Endodermal cell (in vitro differentiated cells): ENCODE results near the gene ZMYM3. TPM values are rescaled to one million over a fixed set of nuclear protein-coding genes. Genes with fewer than 3 reads are reported as not detected.
"Not testable (repeated sequence)": the region's sequence is repeated elsewhere in the genome, so short reads cannot be mapped to it uniquely, and the experiment has no call there.

Source experiments
- DNase-seq: peaks from one replicate; pipeline ENCODE4 v3.0.0-alpha.2; 2017
- H3K27ac ChIP-seq: 2 replicates; pipeline ENCODE4 v1.5.1; 2013; ENCODE audit warnings: mild to moderate bottlenecking, low read depth, low read length, moderate library complexity
- H3K27me3 ChIP-seq: 2 replicates; pipeline ENCODE4 v1.6.1; 2013; ENCODE audit warnings: mild to moderate bottlenecking, low read length, moderate library complexity; ENCODE audit not compliant: insufficient read depth, control insufficient read depth, poor library complexity, severe bottlenecking
- H3K36me3 ChIP-seq: 2 replicates; pipeline ENCODE4 v1.7.0; 2013; ENCODE audit warnings: mild to moderate bottlenecking, low read length, moderate library complexity; ENCODE audit not compliant: control insufficient read depth, insufficient read depth
- H3K4me1 ChIP-seq: one replicate; pipeline ENCODE4 v1.7.0; 2013; ENCODE audit warnings: low read length; ENCODE audit not compliant: control insufficient read depth, insufficient read depth
- H3K4me3 ChIP-seq: 2 replicates; pipeline ENCODE4 v1.5.1; 2013; ENCODE audit warnings: mild to moderate bottlenecking, low read length, moderate library complexity
- H3K9ac ChIP-seq: 2 replicates; pipeline ENCODE4 v1.6.1; 2013; ENCODE audit warnings: mild to moderate bottlenecking, low read length, moderate library complexity; ENCODE audit not compliant: poor library complexity, severe bottlenecking; ENCODE audit errors: extremely low read depth
- H3K9me3 ChIP-seq: 2 replicates; pipeline ENCODE4 v1.6.1; 2013; ENCODE audit warnings: mild to moderate bottlenecking, low read length, moderate library complexity; ENCODE audit not compliant: control insufficient read depth
- H3K27ac Mint-ChIP-seq: 2 replicates; pipeline ENCODE4 v1.8.0; 2020; ENCODE audit warnings: mixed read lengths
- H3K27me3 Mint-ChIP-seq: 2 replicates; pipeline ENCODE4 v1.8.0; 2021; ENCODE audit warnings: mild to moderate bottlenecking, mixed read lengths; ENCODE audit not compliant: insufficient read depth
- H3K36me3 Mint-ChIP-seq: 2 replicates; pipeline ENCODE4 v1.8.0; 2020; ENCODE audit warnings: low read depth, mixed read lengths
- H3K4me1 Mint-ChIP-seq: 2 replicates; pipeline ENCODE4 v1.8.0; 2020; ENCODE audit warnings: mixed read lengths
- H3K4me3 Mint-ChIP-seq: 2 replicates; pipeline ENCODE4 v1.8.0; 2020; ENCODE audit warnings: mild to moderate bottlenecking, moderate library complexity, mixed read lengths
- H3K9me3 Mint-ChIP-seq: 2 replicates; pipeline ENCODE4 v1.8.0; 2020; ENCODE audit warnings: mild to moderate bottlenecking, mixed read lengths
- WGBS, 2 experiments: methylation state at CpG; one replicate each; pipeline versions ENCODE4 v1.1.5 to v1.1.7; 2013; ENCODE audit warnings: missing lambda C conversion rate in 2 of 2, mixed read lengths in 1 of 2; ENCODE audit not compliant: insufficient coverage in 1 of 2, insufficient read length in 1 of 2; 5-methylcytosine and 5-hydroxymethylcytosine counted together
- total RNA-seq, 2 donors: library from RNA; stranded (reverse); fragmentation: NEBNext Ultra II Directional in 1 of 2; extraction: Animal tissue kit (Norgen Biotek cat#: 25700) in 1 of 2; gene quantifications; 2 replicates in 1 of 2; 3 replicates in 1 of 2; pipeline ENCODE4 v1.2.1, GENCODE V29; 2021
- TF ChIP-seq, protein P1 (sequence below): fragments of 200-600 bp; sonication (generic); conservative IDR thresholded peaks from 2 replicates; pipeline ENCODE4 v1.5.0; 2021; ENCODE audit warnings: antibody characterized with exemption, mild to moderate bottlenecking

ZMYM3 gene
- total RNA-seq, 2 donors from 2014 or later = 91.0 to 91.8 TPM

DNA sequence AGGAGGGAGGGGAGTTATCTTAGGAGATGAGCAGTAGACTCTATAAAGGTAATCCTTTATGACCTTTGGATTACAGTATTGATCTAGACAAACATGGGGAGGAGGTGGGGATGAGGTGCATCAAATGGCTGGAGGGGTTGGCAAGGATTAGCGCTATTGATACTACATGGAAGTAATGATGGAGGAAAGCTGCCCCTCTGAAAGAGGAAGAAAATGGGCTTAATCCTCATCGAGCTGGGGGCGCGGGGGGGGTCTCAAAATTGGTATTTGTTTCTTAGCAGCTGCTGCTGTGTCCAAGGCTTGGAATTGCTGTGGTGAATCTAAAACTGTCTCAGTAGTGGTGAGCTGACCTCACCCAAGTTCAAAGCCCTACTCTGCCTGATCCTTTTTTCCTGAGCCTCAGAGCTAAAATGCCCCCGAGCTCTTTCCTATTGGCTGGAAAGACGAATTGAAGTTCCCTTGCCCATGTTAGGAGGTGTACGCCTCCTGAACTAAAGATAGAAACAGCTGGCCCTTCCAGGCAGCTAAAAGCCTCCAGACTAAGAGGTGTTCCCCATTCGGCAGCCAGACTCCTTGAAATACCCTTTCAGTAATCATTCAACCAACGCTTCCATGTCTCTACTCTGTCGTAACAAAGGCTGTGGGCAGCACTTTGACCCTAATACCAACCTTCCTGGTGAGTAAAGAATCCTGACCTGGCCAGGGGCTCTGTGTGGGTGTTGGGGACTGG is 47.4 kb upstream of the ZMYM3 start, which contains the start of gene ITGB1BP2:
Gene ITGB1BP2 (plus strand): TSS at position 556 of the 730 bp plus-strand sequence. CDS start 57 bp downstream, at position 613.
- H3K9me3 ChIP-seq = no peaks in the 10 kb centered on the region
- no peaks in the 10 kb centered on the region for H3K4me1 ChIP-seq
- peak within 1 kb of the TSS; percentile 65 for H3K27ac Mint-ChIP-seq
- no peak within 1 kb of the TSS for H3K9ac ChIP-seq
- H3K36me3 Mint-ChIP-seq = peaks cover 53% of the 10 kb centered on the region
- H3K27me3 ChIP-seq = no peaks in the 10 kb centered on the region
- 93 to 94% methylated on average over 3 to 10 of the region's 10 CpGs for WGBS, 2 experiments
- H3K27me3 Mint-ChIP-seq = no peaks in the 10 kb centered on the region
- no peak within 1 kb of the TSS for H3K27ac ChIP-seq
- H3K36me3 ChIP-seq = peaks cover 49% of the 10 kb centered on the region
- no peak within 1 kb of the TSS for H3K4me3 Mint-ChIP-seq
- TF ChIP-seq, protein P1, sequence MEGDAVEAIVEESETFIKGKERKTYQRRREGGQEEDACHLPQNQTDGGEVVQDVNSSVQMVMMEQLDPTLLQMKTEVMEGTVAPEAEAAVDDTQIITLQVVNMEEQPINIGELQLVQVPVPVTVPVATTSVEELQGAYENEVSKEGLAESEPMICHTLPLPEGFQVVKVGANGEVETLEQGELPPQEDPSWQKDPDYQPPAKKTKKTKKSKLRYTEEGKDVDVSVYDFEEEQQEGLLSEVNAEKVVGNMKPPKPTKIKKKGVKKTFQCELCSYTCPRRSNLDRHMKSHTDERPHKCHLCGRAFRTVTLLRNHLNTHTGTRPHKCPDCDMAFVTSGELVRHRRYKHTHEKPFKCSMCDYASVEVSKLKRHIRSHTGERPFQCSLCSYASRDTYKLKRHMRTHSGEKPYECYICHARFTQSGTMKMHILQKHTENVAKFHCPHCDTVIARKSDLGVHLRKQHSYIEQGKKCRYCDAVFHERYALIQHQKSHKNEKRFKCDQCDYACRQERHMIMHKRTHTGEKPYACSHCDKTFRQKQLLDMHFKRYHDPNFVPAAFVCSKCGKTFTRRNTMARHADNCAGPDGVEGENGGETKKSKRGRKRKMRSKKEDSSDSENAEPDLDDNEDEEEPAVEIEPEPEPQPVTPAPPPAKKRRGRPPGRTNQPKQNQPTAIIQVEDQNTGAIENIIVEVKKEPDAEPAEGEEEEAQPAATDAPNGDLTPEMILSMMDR = no peak
- no peak within 1 kb of the TSS for H3K4me3 ChIP-seq
- H3K4me1 Mint-ChIP-seq = peaks cover 2% of the 10 kb centered on the region
- H3K9me3 Mint-ChIP-seq = peaks cover 62% of the 10 kb centered on the region
- no peak for DNase-seq

DNA sequence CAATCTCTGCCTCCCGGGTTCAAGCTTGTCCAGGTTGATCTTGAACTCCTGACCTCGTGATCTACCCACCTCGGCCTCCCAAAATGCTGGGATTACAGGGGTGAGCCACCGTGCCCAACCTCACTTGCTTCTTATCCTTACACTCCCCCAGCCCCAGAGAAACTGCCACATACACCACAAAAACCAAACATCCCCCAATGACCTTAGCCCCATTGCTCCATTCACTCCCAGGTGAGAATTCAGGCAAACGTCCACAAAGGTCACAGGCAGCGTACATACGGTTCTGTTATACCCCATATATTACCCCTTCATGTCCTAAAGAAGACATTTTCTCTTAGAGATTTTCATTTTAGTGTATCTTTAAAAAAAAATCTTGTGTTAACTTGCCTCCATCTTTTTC is 46.6 kb upstream of the ZMYM3 start:
- H3K4me1 Mint-ChIP-seq, H3K9ac ChIP-seq, H3K9me3 ChIP-seq, H3K27me3 Mint-ChIP-seq, H3K4me3 ChIP-seq, H3K4me1 ChIP-seq, H3K27me3 ChIP-seq, DNase-seq, H3K4me3 Mint-ChIP-seq, H3K27ac ChIP-seq: not testable (repeated sequence)
- H3K9me3 Mint-ChIP-seq = peaks cover 63% of the 10 kb centered on the region
- WGBS, 2 experiments = 94 to 100% methylated on average over 1 to 7 of the region's 7 CpGs
- peaks cover 59% of the 10 kb centered on the region for H3K36me3 Mint-ChIP-seq
- peaks cover 56% of the 10 kb centered on the region for H3K36me3 ChIP-seq
- H3K27ac Mint-ChIP-seq = peak overlapping the region; percentile 30

DNA sequence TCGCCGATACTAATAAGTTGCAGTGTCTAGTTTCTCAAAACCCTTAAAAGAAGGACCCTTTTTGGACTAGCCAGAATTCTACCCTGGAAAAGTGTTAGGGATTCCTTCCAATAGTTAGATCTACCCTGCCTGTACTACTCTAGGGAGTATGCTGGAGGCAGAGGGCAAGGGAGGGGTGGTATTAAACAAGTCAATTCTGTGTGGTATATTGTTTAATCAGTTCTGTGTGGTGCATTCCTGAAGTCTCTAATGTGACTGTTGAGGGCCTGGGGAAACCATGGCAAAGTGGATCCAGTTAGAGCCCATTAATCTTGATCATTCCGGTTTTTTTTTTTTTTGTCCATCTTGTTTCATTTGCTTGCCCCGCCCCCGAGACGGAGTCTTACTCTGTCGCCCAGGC is 46.1 kb upstream of the ZMYM3 start:
- 93% methylated on average over 7 of the region's 7 CpGs; no CpG with 5 or more reads in 1 of the 2 experiments for WGBS, 2 experiments
- H3K4me1 ChIP-seq, DNase-seq, H3K27me3 ChIP-seq, H3K27ac ChIP-seq, H3K4me1 Mint-ChIP-seq, H3K9ac ChIP-seq, H3K4me3 ChIP-seq, H3K9me3 ChIP-seq, H3K4me3 Mint-ChIP-seq, H3K27me3 Mint-ChIP-seq: not testable (repeated sequence)
- peaks cover 52% of the 10 kb centered on the region for H3K36me3 ChIP-seq
- H3K36me3 Mint-ChIP-seq = peaks cover 55% of the 10 kb centered on the region
- peak overlapping the region; percentile 30 for H3K27ac Mint-ChIP-seq
- peaks cover 59% of the 10 kb centered on the region for H3K9me3 Mint-ChIP-seq

DNA sequence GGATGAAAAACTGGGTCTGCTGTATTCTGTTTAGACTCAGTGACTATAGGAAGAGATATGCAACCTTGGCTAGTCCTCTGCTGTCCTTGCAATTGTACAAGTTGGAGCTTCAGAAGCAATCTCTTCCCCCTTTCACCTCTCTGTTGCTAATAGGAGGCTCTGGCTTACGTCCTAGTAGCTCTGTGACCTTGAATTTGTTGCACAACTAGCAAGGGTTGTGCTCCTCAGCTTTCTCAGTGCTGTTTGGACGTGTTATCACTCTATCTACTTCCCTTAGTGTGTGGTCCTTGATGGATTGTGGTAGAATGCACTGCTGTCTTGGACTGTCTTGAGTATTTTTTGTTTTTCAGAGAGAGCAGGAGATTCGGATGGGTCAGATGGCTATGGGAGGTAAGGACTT is 44.2 kb upstream of the ZMYM3 start:
- H3K27me3 ChIP-seq = no peaks in the 10 kb centered on the region
- WGBS, 2 experiments = 100% methylated on average over 3 of the region's 3 CpGs; no CpG with 5 or more reads in 1 of the 2 experiments
- no peaks in the 10 kb centered on the region for H3K9me3 ChIP-seq
- H3K4me1 ChIP-seq = no peaks in the 10 kb centered on the region
- Mint-ChIP-seq H3K4me3 (no peak overlapping the region), H3K4me1 (peaks cover 2% of the 10 kb centered on the region), H3K36me3 (peaks cover 56% of the 10 kb centered on the region), H3K27me3 (no peaks in the 10 kb centered on the region), H3K27ac (no peak overlapping the region), H3K9me3 (peaks cover 56% of the 10 kb centered on the region)
- no peak overlapping the region for H3K9ac ChIP-seq
- peaks cover 55% of the 10 kb centered on the region for H3K36me3 ChIP-seq
- no peak for DNase-seq
- H3K27ac ChIP-seq = no peak overlapping the region
- no peak overlapping the region for H3K4me3 ChIP-seq
- TF ChIP-seq, protein P1 = no peak
